ENCODE results near the gene MYLK2. TPM values are rescaled to one million over a fixed set of nuclear protein-coding genes. Genes with fewer than 3 reads are reported as not detected.

MYLK2 gene
- total RNA-seq, 2 experiments from 2014 or later, result 0.67 to 0.69 TPM

DNA sequence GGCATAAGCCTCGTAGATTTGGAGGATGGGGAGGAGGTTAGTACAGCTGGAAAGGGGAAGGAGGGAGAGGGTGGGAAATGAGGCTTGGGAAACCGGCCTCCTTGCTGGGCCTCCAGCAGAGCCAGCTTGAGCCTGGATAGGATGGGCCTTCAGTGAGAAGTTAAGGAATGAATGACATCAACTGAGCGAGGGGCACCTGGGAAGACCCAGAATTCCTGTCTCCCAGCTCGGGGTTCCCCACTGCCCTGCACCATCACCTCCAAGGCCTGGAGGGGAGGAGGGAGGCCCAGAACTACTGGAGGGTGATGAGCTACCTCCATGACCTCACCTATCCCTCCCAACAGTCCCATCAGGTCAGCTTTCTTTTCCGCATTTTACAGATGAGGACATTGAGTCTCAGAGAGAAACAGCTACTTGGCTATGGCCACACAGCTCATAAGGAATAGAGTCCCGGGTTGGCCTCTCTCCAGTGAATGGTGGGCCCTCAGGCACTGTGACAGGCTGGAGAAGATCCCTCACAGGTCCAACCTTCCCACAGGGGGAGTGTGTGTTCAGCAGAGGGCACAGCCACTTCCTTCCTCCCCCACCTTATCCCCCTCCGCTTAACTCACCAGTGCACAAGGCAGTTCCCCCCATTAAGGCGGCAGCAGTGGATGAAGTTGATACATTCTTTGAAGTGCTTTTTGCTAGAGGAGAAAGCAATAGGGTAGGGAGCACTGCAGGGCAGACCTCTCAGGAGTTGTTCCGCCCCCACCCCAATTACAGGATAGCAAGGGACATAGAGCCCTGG lies 44.3 kb downstream of the MYLK2 start:
- no peaks in the 10 kb centered on the region for H3K36me3 ChIP-seq (ENCODE audit: insufficient read depth, low read length)
- H3K4me2 ChIP-seq (ENCODE audit: low read length), result no peak overlapping the region
- H3K9me2 ChIP-seq (ENCODE audit: insufficient read depth, low read length), result no peaks in the 10 kb centered on the region
- H3K4me3 ChIP-seq (ENCODE audit: low read depth, low read length, poor library complexity, severe bottlenecking), result no peak overlapping the region
- H3K4me1 ChIP-seq (ENCODE audit: insufficient read depth, low read length, poor library complexity, severe bottlenecking), result peaks cover 17% of the 10 kb centered on the region
- BruUV-seq (replicated peaks), result no TSS peak
- H2AFZ ChIP-seq (ENCODE audit: low read length), result no peak overlapping the region
- no peak for DNase-seq (ENCODE audit: low spot score)
- TF ChIP-seq, protein P1, sequence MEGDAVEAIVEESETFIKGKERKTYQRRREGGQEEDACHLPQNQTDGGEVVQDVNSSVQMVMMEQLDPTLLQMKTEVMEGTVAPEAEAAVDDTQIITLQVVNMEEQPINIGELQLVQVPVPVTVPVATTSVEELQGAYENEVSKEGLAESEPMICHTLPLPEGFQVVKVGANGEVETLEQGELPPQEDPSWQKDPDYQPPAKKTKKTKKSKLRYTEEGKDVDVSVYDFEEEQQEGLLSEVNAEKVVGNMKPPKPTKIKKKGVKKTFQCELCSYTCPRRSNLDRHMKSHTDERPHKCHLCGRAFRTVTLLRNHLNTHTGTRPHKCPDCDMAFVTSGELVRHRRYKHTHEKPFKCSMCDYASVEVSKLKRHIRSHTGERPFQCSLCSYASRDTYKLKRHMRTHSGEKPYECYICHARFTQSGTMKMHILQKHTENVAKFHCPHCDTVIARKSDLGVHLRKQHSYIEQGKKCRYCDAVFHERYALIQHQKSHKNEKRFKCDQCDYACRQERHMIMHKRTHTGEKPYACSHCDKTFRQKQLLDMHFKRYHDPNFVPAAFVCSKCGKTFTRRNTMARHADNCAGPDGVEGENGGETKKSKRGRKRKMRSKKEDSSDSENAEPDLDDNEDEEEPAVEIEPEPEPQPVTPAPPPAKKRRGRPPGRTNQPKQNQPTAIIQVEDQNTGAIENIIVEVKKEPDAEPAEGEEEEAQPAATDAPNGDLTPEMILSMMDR (conservative IDR thresholded peaks at IDR 0.05; ENCODE audit: low read length), result no peak
- no peak for TF ChIP-seq EZH2phosphoT487 (IDR thresholded peaks at IDR 0.05; ENCODE audit: borderline replicate concordance, low read depth, low read length)
- H3K9me3 ChIP-seq (ENCODE audit: low read length), result no peaks in the 10 kb centered on the region
- intact Hi-C loops (cut with micrococcal nuclease; ENCODE audit: unreplicated experiment), result no loop called here
- no peaks in the 10 kb centered on the region for H4K20me1 ChIP-seq (ENCODE audit: insufficient read depth, low read length)
- ChIA-PET POLR2A (interaction anchor here (0.6 kb wide), 1 partner anchor 17 kb away, joined by 3 read pairs; no protein-coding TSS in a partner anchor), CTCF (ENCODE audit: unreplicated experiment) (interaction anchor here (1.2 kb wide), 1 partner anchor 11 kb away, joined by 4 read pairs; no protein-coding TSS in a partner anchor)
- H3K79me2 ChIP-seq (ENCODE audit: insufficient read depth, low read depth, low read length), result no peaks in the 10 kb centered on the region
- no peak overlapping the region for H3K27ac ChIP-seq (ENCODE audit: low read depth, low read length, poor library complexity, severe bottlenecking)

DNA sequence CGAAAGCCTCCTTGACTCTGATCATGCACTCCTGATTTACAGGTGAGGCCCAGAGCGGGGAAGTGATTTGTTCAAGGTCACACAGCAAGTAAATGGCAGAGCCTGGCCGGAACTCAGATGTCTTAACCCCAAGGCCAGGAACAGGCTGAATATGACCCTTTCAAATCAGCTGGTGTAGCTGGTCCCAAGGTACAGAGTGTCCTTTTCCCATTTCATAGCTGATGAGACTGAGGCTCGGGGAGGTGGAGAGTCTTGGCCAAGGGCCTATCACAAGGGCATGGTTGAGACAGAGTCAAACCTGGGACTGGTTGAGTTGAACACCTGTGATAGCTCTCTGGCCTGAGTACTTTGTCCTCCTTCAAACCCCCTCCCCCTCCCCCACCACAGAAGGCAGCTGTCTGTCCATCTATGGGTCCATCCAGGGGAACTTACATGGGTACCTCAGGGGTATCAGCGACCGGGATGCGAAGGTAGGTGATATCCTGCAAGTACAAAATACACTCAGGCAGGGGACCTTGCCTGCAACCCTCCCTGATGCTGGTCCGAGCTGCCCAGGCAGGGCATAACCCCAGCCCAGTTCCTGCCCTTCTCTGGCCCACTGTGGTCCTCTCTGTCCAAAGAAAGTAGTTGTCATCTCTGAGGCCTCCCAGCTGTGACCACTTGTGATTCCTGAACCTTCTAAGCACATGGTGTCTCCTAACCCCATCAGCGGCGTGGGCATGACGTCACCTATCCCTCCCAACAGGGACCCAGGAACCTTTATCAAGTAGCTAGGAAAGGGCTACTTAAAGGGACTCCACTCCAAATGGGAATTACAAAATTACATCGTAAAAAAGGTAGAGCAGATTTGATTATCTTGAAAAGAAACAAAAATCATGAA lies 45.6 kb downstream of the MYLK2 start:
- Histone ChIP-seq H3K79me2 (ENCODE audit: insufficient read depth, low read depth, low read length) (no peaks in the 10 kb centered on the region), H3K4me3 (ENCODE audit: low read depth, low read length, poor library complexity, severe bottlenecking) (no peak overlapping the region), H4K20me1 (ENCODE audit: insufficient read depth, low read length) (no peaks in the 10 kb centered on the region), H3K4me1 (ENCODE audit: insufficient read depth, low read length, poor library complexity, severe bottlenecking) (peaks cover 11% of the 10 kb centered on the region), H3K9me2 (ENCODE audit: insufficient read depth, low read length) (no peaks in the 10 kb centered on the region), H3K27ac (ENCODE audit: low read depth, low read length, poor library complexity, severe bottlenecking) (no peak overlapping the region), H2AFZ (ENCODE audit: low read length) (no peak overlapping the region), H3K9me3 (ENCODE audit: low read length) (no peaks in the 10 kb centered on the region), H3K4me2 (ENCODE audit: low read length) (no peak overlapping the region), H3K36me3 (ENCODE audit: insufficient read depth, low read length) (no peaks in the 10 kb centered on the region)
- POLR2A ChIA-PET, result no interaction called here
- intact Hi-C loops (cut with micrococcal nuclease; ENCODE audit: unreplicated experiment), result no loop called here
- DNase-seq (ENCODE audit: low spot score), result no peak
- TF ChIP-seq EZH2phosphoT487 (IDR thresholded peaks at IDR 0.05; ENCODE audit: borderline replicate concordance, low read depth, low read length), result no peak
- TF ChIP-seq, protein P1 (conservative IDR thresholded peaks at IDR 0.05; ENCODE audit: low read length), result no peak
- CTCF ChIA-PET (ENCODE audit: unreplicated experiment), result no interaction called here
- BruUV-seq (replicated peaks), result no TSS peak
